HepG2 (cell line): ENCODE measurements around the gene ZNF888. TPM values are rescaled to one million over a fixed set of nuclear protein-coding genes. Genes with fewer than 3 reads are reported as not detected.

Experiments
- FOXK1 ChIP-seq: sonication (generic); formaldehyde crosslinking; IDR thresholded peaks from 2 replicates; pipeline ENCODE4 v1.4.0; 2020; ENCODE audit warnings: low read depth, missing genetic modification reagents, borderline replicate concordance
- KDM5A ChIP-seq: fragments of 200-600 bp; sonication (generic); IDR thresholded peaks from 2 replicates; pipeline ENCODE4 v1.7.0; 2018; ENCODE audit warnings: antibody characterized with exemption, mild to moderate bottlenecking, low read length, borderline replicate concordance
- MXI1 ChIP-seq: IDR thresholded peaks from 3 replicates; pipeline ENCODE4 v1.6.1; 2012; ENCODE audit warnings: low read depth, low read length, inconsistent platforms, borderline replicate concordance
- MYC ChIP-seq: sonication (generic); formaldehyde crosslinking; IDR thresholded peaks from 2 replicates; pipeline ENCODE4 v1.9.0; 2021; ENCODE audit warnings: missing genetic modification reagents, borderline replicate concordance
- NFKBIZ ChIP-seq: IDR thresholded peaks from 2 replicates; pipeline ENCODE4 v1.6.1; 2018; ENCODE audit warnings: missing genetic modification reagents, missing compliant biosample characterization
- PBX3 ChIP-seq: sonication (generic); formaldehyde crosslinking; IDR thresholded peaks from 2 replicates; pipeline ENCODE4 v1.8.1; 2023; ENCODE audit warnings: missing genetic modification reagents, inconsistent platforms, borderline replicate concordance
- PHF20 ChIP-seq: sonication (generic); formaldehyde crosslinking; IDR thresholded peaks from 2 replicates; pipeline ENCODE4 v1.5.0; 2020; ENCODE audit warnings: mild to moderate bottlenecking, missing genetic modification reagents
- PHF21A ChIP-seq: sonication (generic); formaldehyde crosslinking; IDR thresholded peaks from 2 replicates; pipeline ENCODE4 v1.5.0; 2020; ENCODE audit warnings: mild to moderate bottlenecking, missing genetic modification reagents
- PLRG1 ChIP-seq: fragments of 450-650 bp; conservative IDR thresholded peaks from 2 replicates; pipeline ENCODE4 v1.6.1; 2016
- RBFOX2 ChIP-seq: fragments of 200-400 bp; formaldehyde crosslinking; IDR thresholded peaks from 2 replicates; pipeline ENCODE4 v1.6.1; 2017; ENCODE audit warnings: low read depth, mild to moderate bottlenecking, low read length
- REST ChIP-seq, 2 experiments: IDR thresholded peaks; 2 replicates each; pipeline ENCODE4 v1.6.1; 2011 to 2012; ENCODE audit warnings: low read length in 2 of 2, borderline replicate concordance in 1 of 2, low read depth in 1 of 2, mild to moderate bottlenecking in 1 of 2, moderate library complexity in 1 of 2
- SKI ChIP-seq: fragments of 450-650 bp; IDR thresholded peaks from one replicate; pipeline ENCODE4 v1.6.1; 2018; ENCODE audit warnings: mild to moderate bottlenecking; ENCODE audit not compliant: partially characterized antibody
- SP1 ChIP-seq, 2 experiments: fragments of 450-650 bp in 1 of 2; sonication (generic) in 1 of 2; formaldehyde crosslinking in 1 of 2; IDR thresholded peaks; 2 replicates each; pipeline versions ENCODE4 v1.4.0 to v1.6.1; 2016 to 2020; ENCODE audit warnings: missing genetic modification reagents in 1 of 2
- ZC3H4 ChIP-seq: sonication (generic); formaldehyde crosslinking; IDR thresholded peaks from 2 replicates; pipeline ENCODE4 v1.4.0; 2020; ENCODE audit warnings: missing genetic modification reagents, borderline replicate concordance
- ZMYM3 ChIP-seq: sonication (generic); formaldehyde crosslinking; IDR thresholded peaks from 2 replicates; pipeline ENCODE4 v1.5.1; 2020; ENCODE audit warnings: mild to moderate bottlenecking, missing genetic modification reagents
- ZMYM4 ChIP-seq: sonication (generic); formaldehyde crosslinking; IDR thresholded peaks from 2 replicates; pipeline ENCODE4 v1.8.1; 2023; ENCODE audit warnings: mild to moderate bottlenecking, missing genetic modification reagents
- ZNF720 ChIP-seq: sonication (generic); formaldehyde crosslinking; IDR thresholded peaks from 2 replicates; pipeline ENCODE4 v1.4.0; 2020; ENCODE audit warnings: missing genetic modification reagents
- ZNF883 ChIP-seq: sonication (generic); formaldehyde crosslinking; IDR thresholded peaks from 2 replicates; pipeline ENCODE4 v1.5.1; 2020; ENCODE audit warnings: mild to moderate bottlenecking, missing genetic modification reagents; ENCODE audit errors: not compliant biosample characterization
- polyA plus RNA-seq, 8 experiments: library from polyadenylated mRNA; depleted of rRNA in 3 of 8; stranded (reverse) in 7 of 8; unstranded in 1 of 8; fragments of >200 nt; fragmentation: Illumina TruSeq in 4 of 8; extraction: Trizol in 4 of 8; gene quantifications; 2 replicates each; pipeline versions ENCODE4 v1.2.1 to v1.2.3, GENCODE V29; 2011 to 2016; ENCODE audit warnings: low read depth in 4 of 8, missing spikeins in 1 of 8, mixed read lengths in 1 of 8; ENCODE audit not compliant: insufficient read depth in 1 of 8
- total RNA-seq, 5 experiments: library from RNA; depleted of rRNA; stranded (reverse); fragments of >200 nt; fragmentation: Illumina TruSeq; extraction: Trizol; gene quantifications; 2 replicates each; pipeline ENCODE4 v1.2.3, GENCODE V29; 2016; ENCODE audit warnings: low read depth in 1 of 5
- TF ChIP-seq, protein P1 (sequence below): sonication (generic); formaldehyde crosslinking; IDR thresholded peaks from 2 replicates; pipeline ENCODE4 v1.4.0; 2020; ENCODE audit warnings: missing genetic modification reagents
- TF ChIP-seq, protein P2 (sequence below): sonication (generic); formaldehyde crosslinking; conservative IDR thresholded peaks from 2 replicates; pipeline ENCODE4 v1.4.0; 2020; ENCODE audit warnings: missing genetic modification reagents

The ZNF888 gene
- total and polyA plus RNA-seq, 2 of the 13 experiments (the other 11 are each of a cell fraction or from before 2014, with no cell fraction given), result 1.7 to 7.6 TPM

- TF ChIP-seq, protein P1, sequence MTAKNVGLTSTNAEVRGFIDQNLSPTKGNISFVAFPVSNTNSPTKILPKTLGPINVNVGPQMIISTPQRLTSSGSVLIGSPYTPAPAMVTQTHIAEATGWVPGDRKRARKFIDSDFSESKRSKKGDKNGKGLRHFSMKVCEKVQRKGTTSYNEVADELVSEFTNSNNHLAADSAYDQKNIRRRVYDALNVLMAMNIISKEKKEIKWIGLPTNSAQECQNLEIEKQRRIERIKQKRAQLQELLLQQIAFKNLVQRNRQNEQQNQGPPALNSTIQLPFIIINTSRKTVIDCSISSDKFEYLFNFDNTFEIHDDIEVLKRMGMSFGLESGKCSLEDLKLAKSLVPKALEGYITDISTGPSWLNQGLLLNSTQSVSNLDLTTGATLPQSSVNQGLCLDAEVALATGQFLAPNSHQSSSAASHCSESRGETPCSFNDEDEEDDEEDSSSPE (CRISPR knock-in tag), result peak; percentile 75
- TF ChIP-seq ZC3H4 (CRISPR knock-in tag) (peak; percentile 28; the same call in 1 of the 2 replicates), SP1 (IDR thresholded peaks at IDR 0.05) (no peak), SP1 (CRISPR knock-in tag; IDR thresholded peaks at IDR 0.05) (peak; percentile 58; the same call in 1 of the 2 replicates), ZNF883 (CRISPR knock-in tag) (no peak), PLRG1 (no peak), PHF20 (CRISPR knock-in tag) (peak; percentile 52; the same call in 1 of the 2 replicates), MYC (peak; percentile 49; the same call in 1 of the 2 replicates), KDM5A (0 out of 2 replicates have a peak, but pooled peaks have one; percentile 25), MXI1 (peak; percentile 66; the same call in 2 of the 3 replicates), PHF21A (CRISPR knock-in tag) (0 out of 2 replicates have a peak, but pooled peaks have one; percentile 13), PBX3 (CRISPR knock-in tag) (no peak), SKI (no peak), FOXK1 (CRISPR knock-in tag) (0 out of 2 replicates have a peak, but pooled peaks have one; percentile 24), NFKBIZ (CRISPR knock-in tag) (0 out of 2 replicates have a peak, but pooled peaks have one; percentile 37), ZNF720 (no peak), ZMYM3 (CRISPR knock-in tag) (no peak), ZMYM4 (CRISPR knock-in tag) (0 out of 2 replicates have a peak, but pooled peaks have one; percentile 51), RBFOX2 (peak; percentile 40; the same call in 1 of the 2 replicates), REST (IDR thresholded peaks at IDR 0.05; ENCODE audit: borderline replicate concordance in 1 of 2, low read depth in 1 of 2, low read length in 2 of 2) (peak in 1 of 2 experiments; percentile 31; a peak in 1 of 4 replicates)
- TF ChIP-seq, protein P2, sequence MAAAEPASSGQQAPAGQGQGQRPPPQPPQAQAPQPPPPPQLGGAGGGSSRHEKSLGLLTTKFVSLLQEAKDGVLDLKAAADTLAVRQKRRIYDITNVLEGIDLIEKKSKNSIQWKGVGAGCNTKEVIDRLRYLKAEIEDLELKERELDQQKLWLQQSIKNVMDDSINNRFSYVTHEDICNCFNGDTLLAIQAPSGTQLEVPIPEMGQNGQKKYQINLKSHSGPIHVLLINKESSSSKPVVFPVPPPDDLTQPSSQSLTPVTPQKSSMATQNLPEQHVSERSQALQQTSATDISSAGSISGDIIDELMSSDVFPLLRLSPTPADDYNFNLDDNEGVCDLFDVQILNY (CRISPR knock-in tag), result peak; percentile 91
These were observed at the start of gene ZNF888 (continued) for GRCh38 chr19:52922841-52923777.
